Naive thymus-derived CD4-positive, alpha-beta T cell (primary cell): ENCODE results near the gene PPIP5K1. TPM values are rescaled to one million over a fixed set of nuclear protein-coding genes. Genes with fewer than 3 reads are reported as not detected.

Source experiments
- ATAC-seq: fragments of 150-1000 bp; cut with Tn5 transposase; 2 replicates; pipeline ENCODE4 v1.10.0; 2021; ENCODE audit warnings: mild to moderate bottlenecking, moderate library complexity
- CTCF ChIA-PET: fragments of 350-600 bp; sonication (Branson Sonifier 250); formaldehyde crosslinking; loops from one replicate; lab custom pipeline; 2021; ENCODE audit warnings: antibody characterized with exemption; lab: Charles Lee
- POLR2A ChIA-PET: fragments of 350-600 bp; sonication (Branson Sonifier 250); formaldehyde crosslinking; loops from one replicate; lab custom pipeline; 2021; ENCODE audit warnings: antibody characterized with exemption, inconsistent platforms; lab: Charles Lee
- DNase-seq, 9 donors: peaks; one replicate each; pipeline versions ENCODE4 v3.0.0 to v3.0.0-alpha.2; 2020 to 2022; ENCODE audit warnings: mixed read lengths in 1 of 9
- H3K27ac ChIP-seq: one replicate; pipeline ENCODE4 v1.7.0; 2013; ENCODE audit warnings: mild to moderate bottlenecking, low read depth, low read length, moderate library complexity
- H3K27me3 ChIP-seq, 2 donors: one replicate each; pipeline ENCODE4 v1.7.0; 2013; ENCODE audit warnings: low read length in 2 of 2, mild to moderate bottlenecking in 2 of 2, moderate library complexity in 2 of 2; ENCODE audit not compliant: control insufficient read depth in 2 of 2, insufficient read depth in 2 of 2
- H3K36me3 ChIP-seq, 3 experiments: 1 replicate in 2 of 3; 2 replicates in 1 of 3; pipeline ENCODE4 v1.7.0; 2013; ENCODE audit warnings: low read length in 3 of 3, mild to moderate bottlenecking in 3 of 3, moderate library complexity in 1 of 3; ENCODE audit not compliant: insufficient read depth in 3 of 3, control insufficient read depth in 2 of 3
- H3K4me1 ChIP-seq, 2 donors: one replicate each; pipeline ENCODE4 v1.7.0; 2013; ENCODE audit warnings: low read length in 2 of 2, mild to moderate bottlenecking in 2 of 2, moderate library complexity in 1 of 2; ENCODE audit not compliant: control insufficient read depth in 2 of 2, insufficient read depth in 2 of 2
- H3K4me3 ChIP-seq: 2 replicates; pipeline ENCODE4 v1.7.0; 2013; ENCODE audit warnings: mild to moderate bottlenecking, low read length
- H3K9me3 ChIP-seq, 3 experiments: 1 replicate in 2 of 3; 2 replicates in 1 of 3; pipeline ENCODE4 v1.7.0; 2013; ENCODE audit warnings: low read length in 3 of 3; ENCODE audit not compliant: control insufficient read depth in 2 of 3
- H3K27ac Mint-ChIP-seq, 9 donors: one replicate each; pipeline ENCODE4 v1.8.0; 2020 to 2022; ENCODE audit warnings: mixed read lengths in 9 of 9, mild to moderate bottlenecking in 8 of 9, moderate library complexity in 5 of 9, inconsistent platforms in 2 of 9
- H3K27me3 Mint-ChIP-seq, 5 donors: one replicate each; pipeline ENCODE4 v1.8.0; 2021 to 2022; ENCODE audit warnings: mixed read lengths in 5 of 5, mild to moderate bottlenecking in 1 of 5
- H3K36me3 Mint-ChIP-seq, 5 donors: one replicate each; pipeline ENCODE4 v1.8.0; 2020 to 2022; ENCODE audit warnings: mixed read lengths in 5 of 5, mild to moderate bottlenecking in 3 of 5, inconsistent platforms in 1 of 5
- H3K4me1 Mint-ChIP-seq, 7 donors: one replicate each; pipeline ENCODE4 v1.8.0; 2020 to 2022; ENCODE audit warnings: mixed read lengths in 7 of 7, mild to moderate bottlenecking in 3 of 7, inconsistent platforms in 1 of 7
- H3K4me3 Mint-ChIP-seq, 10 donors: one replicate each; pipeline ENCODE4 v1.8.0; 2020 to 2022; ENCODE audit warnings: mild to moderate bottlenecking in 10 of 10, mixed read lengths in 10 of 10, moderate library complexity in 6 of 10, inconsistent platforms in 2 of 10
- H3K9me3 Mint-ChIP-seq, 11 donors: one replicate each; pipeline ENCODE4 v1.8.0; 2020 to 2022; ENCODE audit warnings: mixed read lengths in 11 of 11, mild to moderate bottlenecking in 4 of 11, inconsistent platforms in 1 of 11, moderate library complexity in 1 of 11
- intact Hi-C, 2 donors: fragments of 100-400 bp; cut with micrococcal nuclease; formaldehyde crosslinking; loops; one replicate each; pipeline ENCODE4 v1.15.1; 2023
- polyA plus RNA-seq, 2 donors: library from polyadenylated mRNA; unstranded; fragments of 300-500 nt; fragmentation: Illumina TruSeq; gene quantifications; one replicate each; pipeline ENCODE4 v1.2.3, GENCODE V29; 2021
- total RNA-seq, 6 experiments: library from RNA in 5 of 6; stranded (reverse) in 5 of 6; gene quantifications; 1 replicate in 5 of 6; 2 replicates in 1 of 6; pipeline ENCODE4 v1.2.3 and lab custom pipeline; 2021 to 2026

PPIP5K1 gene
- total and polyA plus RNA-seq, 7 experiments from 2014 or later: 6.1 to 66.0 (median 43.0) TPM

DNA sequence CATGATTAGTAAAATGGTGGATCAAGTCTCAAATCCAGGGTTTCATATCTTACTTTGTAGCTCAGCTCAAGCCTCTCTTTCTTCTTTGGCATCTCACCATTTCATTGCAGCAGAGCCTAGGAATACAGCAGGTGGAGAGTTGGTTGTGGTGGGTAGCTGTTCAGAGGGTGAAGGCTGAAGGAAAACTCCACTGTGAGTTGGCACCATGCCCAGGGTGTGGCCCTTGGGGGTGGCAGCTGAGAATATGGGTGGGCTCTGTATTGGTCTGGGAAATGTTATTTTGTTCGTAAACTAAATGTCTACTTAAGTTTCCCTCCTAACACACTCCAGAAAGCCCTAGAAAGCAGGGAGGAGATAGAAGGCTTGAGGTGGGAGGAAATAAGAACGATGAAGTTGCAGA lies 74.3 kb downstream of the PPIP5K1 start:
- H3K27me3 ChIP-seq: peaks cover 0 to 3% of the 10 kb centered on the region in 2 donors
- peaks cover 14 to 76% (median 35%) of the 10 kb centered on the region in 7 donors for H3K4me1 Mint-ChIP-seq
- intact Hi-C loops: loop anchor here (10.0 kb wide), 2 partner anchors 291 to 331 kb away; partner anchors contain the start of genes CCNDBP1 (in 1 of the 2) and EPB42 (in 1 of the 2)

DNA sequence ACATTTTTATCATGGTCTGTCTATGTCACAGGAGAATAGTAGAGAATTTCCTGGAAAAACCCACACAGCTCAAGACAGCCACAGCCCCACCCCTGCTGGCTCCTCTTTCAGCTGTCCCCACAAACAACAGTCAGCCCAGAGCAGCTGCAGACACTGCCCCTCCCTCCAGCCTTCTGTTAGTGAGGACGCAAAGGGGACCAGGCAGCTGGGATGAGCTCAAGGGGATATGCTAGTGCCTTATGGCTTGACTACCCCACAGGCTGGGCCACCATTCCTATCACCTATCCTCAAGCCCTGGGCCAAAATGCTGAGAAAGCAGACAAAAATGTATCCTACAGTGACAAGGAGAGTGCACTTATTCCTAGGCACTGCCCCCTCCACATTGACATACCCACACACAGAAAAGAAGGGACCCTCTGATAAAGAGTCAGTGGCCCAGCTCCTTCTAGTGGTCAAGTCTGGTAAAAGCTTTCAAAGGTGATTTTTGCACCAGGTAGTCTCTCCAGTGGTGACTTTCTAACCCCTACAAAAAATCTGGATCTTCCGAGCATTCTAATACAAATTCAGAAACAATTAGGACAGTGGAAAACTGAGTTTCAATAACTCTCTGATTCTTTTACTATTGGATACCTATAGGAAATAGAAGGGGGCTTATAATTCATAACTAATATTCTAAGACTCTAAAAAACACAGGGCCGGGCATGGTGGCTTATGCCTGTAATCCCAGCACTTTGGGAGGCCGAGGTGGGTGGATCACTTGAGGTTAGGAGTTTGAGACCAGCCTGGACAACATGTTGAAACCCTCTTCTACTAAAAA lies 75.6 kb downstream of the PPIP5K1 start:
- peaks cover 14 to 17% of the 10 kb centered on the region in 2 donors for H3K4me1 ChIP-seq
- H3K4me1 Mint-ChIP-seq: peaks cover 21 to 80% (median 45%) of the 10 kb centered on the region in 7 donors
- no peaks in the 10 kb centered on the region for H3K9me3 ChIP-seq
- H3K27ac Mint-ChIP-seq: peak overlapping the region in 1 of 9 donors; percentile 81
- H3K36me3 ChIP-seq: no peaks in the 10 kb centered on the region
- peak in 3 of 9 donors; percentile 11 to 29 (median 17) for DNase-seq
- ChIA-PET CTCF (interaction anchor here (0.6 to 3.3 kb wide), 10 partner anchors 14 to 565 kb away, joined by 3 to 14 read pairs (median 4); partner anchors contain the start of gene TP53BP1), POLR2A (interaction anchor here (1.2 to 2.0 kb wide), 2 partner anchors 22 to 31 kb away, joined by 4 to 7 read pairs; partner anchors contain the start of gene TP53BP1)
- peaks cover 26 to 41% (median 32%) of the 10 kb centered on the region in 5 donors for H3K27me3 Mint-ChIP-seq
- H3K4me3 Mint-ChIP-seq: peak overlapping the region in 1 of 10 donors; percentile 83
- no peak for ATAC-seq
- H3K27ac ChIP-seq: no peak overlapping the region
- H3K9me3 Mint-ChIP-seq: peaks cover 0 to 3% (median 0%) of the 10 kb centered on the region in 11 donors
- intact Hi-C loops: loop anchor here (1.0 to 10.0 kb wide), 10 partner anchors 31 to 1242 kb away; partner anchors contain the start of genes GANC (in 2 of the 2), TMEM87A (in 2 of the 2), B2M (in 1 of the 2) and CCNDBP1 (in 1 of the 2)
- peaks cover 0 to 3% of the 10 kb centered on the region in 2 donors for H3K27me3 ChIP-seq
- peaks cover 0 to 30% (median 0%) of the 10 kb centered on the region in 5 donors for H3K36me3 Mint-ChIP-seq
- no peak overlapping the region for H3K4me3 ChIP-seq

More for the DNA sequence above, 74.3 kb downstream of the PPIP5K1 start:
- H3K36me3 ChIP-seq: no peaks in the 10 kb centered on the region
- Mint-ChIP-seq H3K27me3 (peaks cover 28 to 46% (median 38%) of the 10 kb centered on the region in 5 donors), H3K36me3 (peaks cover 0 to 32% (median 0%) of the 10 kb centered on the region in 5 donors), H3K4me3 (peak overlapping the region in 1 of 10 donors; percentile 42), H3K9me3 (peaks cover 0 to 3% (median 0%) of the 10 kb centered on the region in 11 donors), H3K27ac (peak overlapping the region in 2 of 9 donors; percentile 23 to 39)
- DNase-seq (no peak), ATAC-seq (no peak)
- H3K4me3 ChIP-seq: no peak overlapping the region
- peaks cover 10 to 12% of the 10 kb centered on the region in 2 donors for H3K4me1 ChIP-seq
- no peaks in the 10 kb centered on the region for H3K9me3 ChIP-seq
- POLR2A ChIA-PET: no interaction called here
- no peak overlapping the region for H3K27ac ChIP-seq
- CTCF ChIA-PET: interaction anchor here (1.2 to 3.3 kb wide), 3 partner anchors 22 to 33 kb away, joined by 9 to 14 read pairs (median 13); partner anchors contain the start of gene TP53BP1

DNA sequence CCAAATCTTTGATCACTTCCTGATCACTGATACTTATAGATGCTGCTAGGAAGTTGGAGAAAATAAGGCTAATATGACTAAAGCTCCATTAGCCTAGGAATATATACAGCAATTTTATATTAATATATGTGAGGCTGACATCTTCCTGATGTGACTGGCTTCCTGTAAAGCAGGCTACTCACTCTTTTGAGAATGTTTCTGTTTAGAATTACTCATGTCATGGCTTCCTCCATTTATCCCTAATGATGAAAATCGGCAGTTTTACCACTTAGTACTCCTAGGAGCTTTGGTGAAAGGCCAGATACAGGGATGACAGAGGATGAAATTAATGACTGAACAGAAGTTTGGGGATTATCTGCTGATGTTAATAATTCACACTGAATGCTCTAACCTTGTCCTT lies 76.5 kb downstream of the PPIP5K1 start:
- Mint-ChIP-seq H3K9me3 (peaks cover 0 to 3% (median 0%) of the 10 kb centered on the region in 11 donors), H3K4me3 (peak overlapping the region in 1 of 10 donors; percentile 83), H3K27me3 (peaks cover 20 to 32% (median 26%) of the 10 kb centered on the region in 5 donors), H3K4me1 (peaks cover 16 to 76% (median 42%) of the 10 kb centered on the region in 7 donors), H3K27ac (peak overlapping the region in 2 of 9 donors; percentile 27 to 81), H3K36me3 (peaks cover 0 to 30% (median 0%) of the 10 kb centered on the region in 5 donors)
- H3K4me3 ChIP-seq: no peak overlapping the region
- intact Hi-C loops: loop anchor here (2.0 to 10.0 kb wide), 9 partner anchors 36 to 1241 kb away; partner anchors contain the start of genes GANC (in 2 of the 2), TMEM87A (in 2 of the 2), B2M (in 1 of the 2) and CCNDBP1 (in 1 of the 2)
- DNase-seq (no peak), ATAC-seq (no peak)
- no peak overlapping the region for H3K27ac ChIP-seq
- no peaks in the 10 kb centered on the region for H3K36me3 ChIP-seq
- peaks cover 14 to 17% of the 10 kb centered on the region in 2 donors for H3K4me1 ChIP-seq
- H3K9me3 ChIP-seq: no peaks in the 10 kb centered on the region
- ChIA-PET POLR2A (interaction anchor here (0.5 to 2.0 kb wide), 3 partner anchors 30 to 685 kb away, joined by 3 to 7 read pairs (median 3); no protein-coding TSS in a partner anchor), CTCF (interaction anchor here (0.6 to 3.3 kb wide), 6 partner anchors 13 to 73 kb away, joined by 3 to 14 read pairs (median 8); partner anchors contain the start of gene TP53BP1)
- H3K27me3 ChIP-seq: peaks cover 0 to 3% of the 10 kb centered on the region in 2 donors

DNA sequence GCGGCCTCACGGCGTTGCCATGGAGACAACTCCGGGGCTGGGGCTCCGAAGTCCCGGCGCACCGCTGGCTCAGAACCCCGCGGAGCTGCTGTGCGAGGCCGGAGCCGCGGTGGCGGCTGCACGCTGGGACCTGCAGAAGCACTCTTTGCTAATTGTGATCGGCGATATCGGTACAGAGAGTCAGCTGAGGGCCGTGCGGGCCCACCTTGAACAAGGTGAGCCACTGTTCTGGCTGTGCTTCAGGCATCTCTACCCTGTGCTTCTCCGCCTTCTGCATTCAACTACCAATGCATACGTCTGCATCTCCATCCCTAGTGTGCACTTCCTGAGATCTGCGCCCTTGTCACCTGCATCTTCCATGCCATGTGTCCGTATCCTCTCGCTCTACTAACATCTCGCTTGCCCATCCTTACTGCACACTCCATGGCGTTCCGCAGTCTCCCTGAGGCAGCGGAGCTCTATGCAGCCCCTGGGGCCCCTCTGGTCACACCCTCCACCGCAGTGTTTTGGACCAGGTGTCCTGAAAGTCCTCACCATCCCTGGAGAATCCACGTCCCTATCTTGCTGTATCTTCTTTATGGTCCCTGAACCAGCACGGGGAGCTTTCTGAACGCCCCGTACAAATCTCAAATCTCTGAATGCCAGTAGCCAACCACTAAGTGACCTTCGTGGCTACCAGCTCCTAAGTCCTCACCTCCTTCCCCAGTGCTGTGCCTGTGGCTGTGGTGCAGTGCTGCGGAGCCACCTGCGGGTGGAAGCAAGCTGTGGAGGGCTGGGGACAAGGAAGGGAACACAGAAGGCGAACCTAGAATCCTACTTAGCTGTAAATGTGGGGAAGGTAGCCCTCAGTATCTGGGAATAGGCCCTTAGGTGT lies 78.8 kb downstream of the PPIP5K1 start:
- DNase-seq (peak in 2 of 9 donors; percentile 24 to 38), ATAC-seq (no peak)
- peak overlapping the region; percentile 56 for H3K27ac ChIP-seq
- Mint-ChIP-seq H3K27me3 (peaks cover 2 to 10% (median 8%) of the 10 kb centered on the region in 5 donors), H3K4me1 (peaks cover 14 to 59% (median 28%) of the 10 kb centered on the region in 7 donors), H3K36me3 (peaks cover 0 to 18% (median 0%) of the 10 kb centered on the region in 5 donors), H3K27ac (peak overlapping the region; percentile 77 to 99 (median 95)), H3K4me3 (peak overlapping the region; percentile 89 to 100 (median 94)), H3K9me3 (peaks cover 0 to 1% (median 0%) of the 10 kb centered on the region in 11 donors)
- H3K36me3 ChIP-seq: no peaks in the 10 kb centered on the region
- H3K9me3 ChIP-seq: no peaks in the 10 kb centered on the region
- peaks cover 14 to 17% of the 10 kb centered on the region in 2 donors for H3K4me1 ChIP-seq
- POLR2A ChIA-PET: interaction anchor here (0.9 to 4.0 kb wide), 8 partner anchors 10 to 1021 kb away, joined by 3 to 56 read pairs (median 4); partner anchors contain the start of genes TP53BP1, TUBGCP4, ZNF106 and ZSCAN29
- H3K4me3 ChIP-seq: peak overlapping the region; percentile 88
- intact Hi-C loops: loop anchor here (2.0 to 10.0 kb wide), 14 partner anchors 34 to 1850 kb away; partner anchors contain the start of genes GANC (in 2 of the 2), TMEM87A (in 2 of the 2), B2M (in 1 of the 2) and CCNDBP1 (in 1 of the 2)
- no peaks in the 10 kb centered on the region for H3K27me3 ChIP-seq
- CTCF ChIA-PET: interaction anchor here (0.7 to 2.1 kb wide), 8 partner anchors 11 to 139 kb away, joined by 3 to 7 read pairs (median 3); partner anchors contain the start of gene TP53BP1

DNA sequence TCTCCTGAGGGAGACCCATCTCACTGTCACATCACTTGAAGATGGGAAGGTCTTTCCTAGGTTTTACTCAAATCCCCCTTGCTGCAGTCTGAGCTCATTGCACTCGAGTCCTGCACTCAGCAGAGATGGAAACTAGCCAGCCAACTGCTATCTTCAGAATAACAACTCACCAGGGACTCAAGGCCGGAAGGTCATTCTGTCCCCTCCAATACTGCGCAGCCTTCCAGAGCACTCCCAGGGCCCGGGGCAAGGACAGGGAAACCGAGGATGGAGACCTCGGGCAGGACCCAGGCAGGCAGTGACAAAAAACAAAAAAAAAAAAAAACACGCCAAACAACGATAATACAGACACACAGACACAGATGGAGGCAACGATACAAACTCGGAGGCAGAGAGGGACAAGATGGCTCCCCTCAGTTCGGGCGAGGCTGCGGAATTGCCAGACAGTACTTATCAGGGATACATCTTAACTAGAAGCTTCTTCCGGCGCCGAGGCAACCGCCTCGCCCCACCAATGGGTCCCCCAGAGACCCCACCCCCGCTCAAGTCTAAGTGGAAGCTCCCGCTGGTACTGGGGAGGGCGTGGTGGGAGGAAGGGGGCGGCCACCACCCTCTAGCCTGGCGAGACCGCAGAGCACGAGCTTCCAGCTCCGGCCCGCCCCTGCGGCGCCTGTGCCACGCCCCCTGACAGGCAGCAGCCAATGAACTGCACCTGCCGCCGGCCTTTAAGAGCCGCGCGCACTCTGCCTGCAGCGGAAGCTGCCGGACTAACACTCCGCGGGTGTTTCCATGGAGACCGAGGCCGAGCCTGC lies 79.6 kb downstream of the PPIP5K1 start:
- Mint-ChIP-seq H3K36me3 (peaks cover 0 to 13% (median 0%) of the 10 kb centered on the region in 5 donors), H3K9me3 (peaks cover 0 to 1% (median 0%) of the 10 kb centered on the region in 11 donors), H3K27me3 (peaks cover 0 to 2% (median under 1%) of the 10 kb centered on the region in 5 donors), H3K4me3 (peak overlapping the region; percentile 89 to 100 (median 94)), H3K27ac (peak overlapping the region; percentile 92 to 99 (median 97)), H3K4me1 (peaks cover 14 to 51% (median 28%) of the 10 kb centered on the region in 7 donors)
- peaks cover 14 to 17% of the 10 kb centered on the region in 2 donors for H3K4me1 ChIP-seq
- ATAC-seq (peak; percentile 97), DNase-seq (peak; percentile 91 to 96 (median 94))
- CTCF ChIA-PET: interaction anchor here (0.7 to 1.4 kb wide), 5 partner anchors 10 to 139 kb away, joined by 3 to 4 read pairs (median 3); partner anchors contain the start of gene TP53BP1
- H3K27ac ChIP-seq: peak overlapping the region; percentile 76
- POLR2A ChIA-PET: interaction anchor here (0.5 to 4.0 kb wide), 10 partner anchors 10 to 1891 kb away, joined by 3 to 56 read pairs (median 4); partner anchors contain the start of genes GANC, TMEM87A, TP53BP1 and TUBGCP4
- no peaks in the 10 kb centered on the region for H3K27me3 ChIP-seq
- no peaks in the 10 kb centered on the region for H3K36me3 ChIP-seq
- no peaks in the 10 kb centered on the region for H3K9me3 ChIP-seq
- peak overlapping the region; percentile 88 for H3K4me3 ChIP-seq
- intact Hi-C loops: loop anchor here (1.0 to 10.0 kb wide), 20 partner anchors 17 to 1850 kb away; partner anchors contain the start of genes GANC (in 2 of the 2), LCMT2 (in 2 of the 2), PDIA3 (in 2 of the 2) and TMEM87A (in 2 of the 2)
